Fibroblast of peridontal ligament (primary cell): ENCODE data around the gene PARP11.

Experiments used
- DNase-seq: peaks from one replicate; pipeline ENCODE4 v3.0.0-alpha.2; 2010; ENCODE audit errors: extremely low read depth

Gene PARP11

DNA sequence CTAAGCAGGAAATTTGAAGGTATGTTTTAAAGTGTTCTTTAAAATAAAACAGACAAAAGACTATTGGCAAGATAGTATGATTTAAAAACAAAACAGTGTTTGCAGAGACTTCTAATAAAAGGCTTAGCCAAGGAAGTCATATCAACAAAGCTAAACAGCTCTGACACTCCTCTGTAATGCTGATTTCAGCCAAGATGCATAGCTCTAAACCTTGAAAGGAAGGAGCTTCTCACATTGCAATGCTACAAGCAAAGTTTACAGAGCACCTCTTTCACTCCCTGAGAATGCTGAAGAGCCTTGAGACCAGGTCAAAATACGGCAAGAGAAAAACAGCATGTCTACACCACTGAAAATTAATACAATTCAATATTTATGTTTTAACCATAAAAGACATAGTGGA lies 51.8 kb downstream of the PARP11 start:
- DNase-seq, result no peak

DNA sequence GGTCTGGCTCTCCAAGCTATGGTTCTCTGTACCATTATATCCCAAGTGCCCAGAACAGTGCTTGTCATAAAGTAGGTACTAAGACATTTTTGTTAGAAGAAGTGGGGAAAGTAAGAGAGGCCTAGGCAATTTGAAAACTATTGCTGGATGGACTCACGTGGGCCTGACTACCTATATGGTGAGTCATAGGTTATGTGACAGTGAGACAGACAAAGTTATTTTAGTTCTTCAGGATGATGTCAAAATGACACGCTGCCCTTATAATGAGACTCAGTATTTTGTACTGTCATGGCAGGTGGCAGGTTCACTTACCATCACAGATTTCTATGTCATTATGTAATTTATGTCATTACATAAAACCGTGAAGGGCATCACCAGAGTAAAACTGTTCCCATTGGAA lies 53.1 kb downstream of the PARP11 start:
- peak; percentile 14 for DNase-seq

DNA sequence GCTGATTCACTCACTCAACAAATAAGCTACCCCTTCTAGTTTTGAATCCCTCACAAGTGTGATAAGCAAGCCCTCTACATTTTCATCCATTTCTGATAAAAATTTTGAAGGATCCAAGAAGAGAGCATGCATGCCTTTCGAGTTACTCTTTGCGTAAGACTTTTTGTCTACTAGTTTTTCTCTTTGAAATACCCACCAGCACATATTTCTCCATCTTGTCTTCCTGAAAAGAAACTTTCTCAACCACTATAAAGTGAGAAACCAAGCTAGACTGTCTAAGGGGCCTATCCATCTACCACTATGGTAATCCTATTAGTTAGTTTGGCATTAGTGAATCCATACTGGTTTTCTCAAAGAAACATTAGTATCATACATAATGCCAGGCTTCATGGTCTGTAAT lies 56.9 kb downstream of the PARP11 start:
- DNase-seq, result no peak

DNA sequence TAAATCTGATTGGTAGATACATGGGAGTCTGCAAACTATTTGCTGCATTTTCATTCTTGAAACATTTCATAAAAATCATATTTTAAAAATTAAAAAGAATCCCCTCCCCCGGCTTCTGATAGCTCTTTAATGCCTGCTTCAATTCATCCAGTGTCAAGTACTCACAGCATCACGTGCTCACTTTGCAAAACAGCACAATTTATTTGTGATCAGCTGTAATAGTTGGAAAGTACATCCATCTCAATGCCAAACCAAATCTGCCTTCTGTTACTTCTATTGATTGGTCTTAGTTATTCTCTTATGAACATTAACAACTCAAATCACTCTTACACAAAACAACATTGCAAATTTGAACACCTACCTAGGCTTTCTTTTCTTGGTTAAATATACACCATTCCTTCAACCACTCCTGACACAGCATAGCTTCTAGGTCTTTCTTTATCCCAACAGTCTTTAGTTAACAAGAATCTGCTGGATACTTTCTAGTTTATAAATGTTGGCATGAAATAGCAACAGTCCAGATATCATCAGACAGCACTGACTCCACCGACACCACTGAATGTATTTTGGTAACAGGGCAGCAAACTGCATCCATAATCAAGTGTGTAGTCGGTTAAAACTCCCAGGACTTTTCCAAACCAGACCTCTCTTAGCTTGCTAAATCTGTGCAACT lies 58.0 kb downstream of the PARP11 start:
- no peak for DNase-seq

DNA sequence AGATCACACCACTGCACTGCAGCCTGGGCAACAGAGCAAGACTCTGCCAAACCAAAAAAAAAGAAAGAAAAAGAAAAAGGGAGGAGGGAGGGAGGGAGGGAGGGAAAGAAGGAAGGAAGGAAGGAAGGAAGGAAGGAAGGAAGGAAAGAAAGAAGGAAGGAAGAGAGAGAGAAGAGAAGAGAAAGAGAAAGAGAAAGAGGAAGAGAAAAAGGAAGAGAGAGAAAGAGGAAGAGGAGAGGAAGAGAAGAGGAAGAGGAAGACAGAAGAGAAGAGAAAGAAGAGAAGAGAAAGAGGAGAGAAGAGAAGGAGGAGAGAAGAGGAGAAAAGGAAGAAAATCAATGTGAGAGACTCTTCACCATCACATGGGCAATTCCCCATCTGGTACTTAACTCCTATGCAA lies 62.7 kb downstream of the PARP11 start:
- DNase-seq, result no peak

DNA sequence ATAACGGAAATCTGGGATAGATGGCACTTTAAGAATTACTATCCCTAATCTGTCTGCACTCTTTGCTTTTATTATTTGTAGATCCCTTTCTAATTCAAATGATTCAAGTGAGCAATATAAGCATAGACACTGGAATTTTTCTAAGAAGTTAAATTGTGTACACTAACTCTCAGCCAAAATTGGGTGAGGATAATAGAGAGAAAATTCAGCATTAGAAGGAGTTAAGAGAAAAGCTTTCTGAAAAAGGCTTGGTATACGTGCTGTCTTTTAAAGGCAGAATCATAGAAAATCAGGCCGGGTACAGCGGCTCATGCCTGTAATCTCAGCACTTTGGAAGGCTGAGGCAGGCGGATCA lies 63.2 kb downstream of the PARP11 start:
- no peak for DNase-seq

DNA sequence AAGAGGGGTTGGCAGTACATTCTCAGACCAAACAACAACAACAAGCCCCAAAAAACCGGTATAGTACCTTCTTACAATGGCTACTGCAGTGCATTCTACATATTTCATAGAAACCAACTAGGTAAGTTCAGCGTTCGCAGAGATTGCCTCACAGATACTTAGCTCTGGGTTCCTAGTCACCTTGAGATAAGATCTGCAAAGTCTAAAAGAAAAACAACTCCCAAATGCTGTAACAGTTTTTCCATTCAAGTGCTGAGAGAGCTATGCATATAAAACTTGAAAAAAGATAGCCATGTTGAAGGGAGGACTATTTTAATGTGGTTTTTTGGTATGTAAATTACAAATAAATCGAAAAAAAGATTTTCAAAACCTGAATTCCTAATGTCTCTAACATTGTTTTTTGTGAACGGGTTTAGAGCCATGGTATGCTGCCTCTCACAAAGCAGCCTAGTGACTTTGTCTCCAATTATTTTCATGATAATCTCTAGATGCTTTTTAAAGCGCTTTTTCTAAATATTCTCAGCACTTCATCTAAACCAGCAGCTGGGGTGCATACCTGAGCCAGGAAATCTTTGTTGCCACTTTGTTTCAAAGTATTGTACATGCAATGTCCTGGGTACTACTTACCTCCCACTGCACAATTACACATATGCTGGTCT lies 63.7 kb downstream of the PARP11 start:
- no peak for DNase-seq

DNA sequence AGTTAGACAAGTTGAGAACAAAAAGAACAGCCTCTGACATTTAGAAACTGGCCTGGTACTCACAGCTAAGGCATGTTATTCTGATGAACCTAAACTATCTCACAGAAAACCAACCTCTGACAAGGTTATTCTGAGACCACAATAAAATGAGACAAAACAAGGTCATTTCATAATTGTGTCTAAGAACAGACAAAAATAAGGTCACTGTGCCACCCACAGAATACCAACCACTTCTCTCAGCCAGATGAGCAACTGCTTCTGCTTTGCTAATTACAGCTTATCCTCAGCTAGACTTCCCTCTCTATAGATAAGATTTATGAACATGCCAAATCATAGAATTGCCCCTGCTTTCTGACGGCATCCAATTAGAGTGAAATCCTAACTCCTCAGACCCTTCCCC lies 68.1 kb downstream of the PARP11 start:
- no peak for DNase-seq

DNA sequence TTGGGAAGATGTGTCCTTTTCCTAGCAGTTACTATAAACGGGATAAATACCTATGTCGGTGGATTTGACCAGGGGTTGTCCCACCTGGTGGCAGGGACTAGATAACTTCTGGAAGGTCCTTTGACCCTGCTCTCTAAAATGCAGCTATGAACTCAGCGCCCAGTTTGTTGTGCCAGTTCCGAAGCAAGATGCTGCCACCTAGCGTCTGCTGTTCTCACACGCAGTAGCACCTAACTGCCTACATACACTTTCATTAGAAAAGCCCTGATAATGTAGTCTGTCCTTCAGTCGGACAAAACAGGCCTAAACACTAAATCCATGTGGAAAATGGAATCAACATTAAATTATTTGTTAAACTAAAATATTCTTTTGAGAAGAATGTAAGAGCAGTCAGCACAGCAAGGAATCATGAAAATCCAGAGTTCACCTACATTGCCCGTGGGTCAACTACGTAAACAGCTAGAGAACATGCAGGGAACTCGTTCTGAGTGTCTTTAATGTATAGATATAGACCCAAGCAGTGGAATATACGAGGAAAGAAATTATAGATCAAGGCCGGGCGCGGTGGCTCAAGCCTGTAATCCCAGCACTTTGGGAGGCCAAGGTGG lies 69.2 kb downstream of the PARP11 start:
- peak; percentile 80 for DNase-seq

DNA sequence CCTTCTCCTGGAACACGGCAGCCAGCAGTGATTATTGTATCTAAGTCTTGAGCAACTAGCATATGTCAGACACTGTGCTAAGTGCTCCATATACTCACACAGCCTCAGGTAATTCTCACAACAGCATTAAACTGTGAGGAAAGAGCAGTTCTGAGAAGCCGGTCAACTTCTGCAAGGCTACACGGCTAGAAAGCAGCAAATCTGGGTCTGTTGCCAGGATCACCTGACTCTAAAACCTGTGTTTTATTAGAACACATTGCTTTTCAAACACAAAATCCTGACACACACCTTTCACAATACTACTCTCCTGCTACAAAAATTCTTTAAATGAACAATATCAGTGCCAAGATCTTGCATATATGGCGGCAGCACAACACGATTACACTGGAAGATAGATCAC lies 70.5 kb downstream of the PARP11 start:
- DNase-seq, result peak; percentile 5

DNA sequence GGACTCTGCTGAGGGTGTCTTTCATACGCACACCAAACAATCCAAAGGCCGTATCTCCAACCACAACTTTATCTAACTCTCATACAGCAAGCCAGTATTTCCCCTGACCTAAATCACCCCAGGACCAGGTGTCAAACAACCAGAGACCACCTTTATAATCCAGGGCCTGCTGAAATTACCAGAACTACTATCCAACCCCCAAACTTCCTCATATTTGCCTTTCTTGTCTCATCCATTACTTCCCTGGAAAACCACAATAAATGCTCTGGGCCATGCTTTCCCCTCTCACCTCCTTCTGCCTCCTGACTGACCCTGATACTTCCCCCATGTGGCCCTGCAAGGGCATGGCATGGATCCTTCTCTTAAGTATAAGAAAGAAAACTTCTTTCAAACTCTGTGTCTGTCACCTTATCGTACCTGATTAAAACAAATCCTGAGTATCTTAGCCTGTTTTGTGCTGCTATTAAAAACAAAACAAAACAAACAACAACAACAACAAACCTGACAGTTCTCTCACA lies 75.6 kb downstream of the PARP11 start:
- no peak for DNase-seq

DNA sequence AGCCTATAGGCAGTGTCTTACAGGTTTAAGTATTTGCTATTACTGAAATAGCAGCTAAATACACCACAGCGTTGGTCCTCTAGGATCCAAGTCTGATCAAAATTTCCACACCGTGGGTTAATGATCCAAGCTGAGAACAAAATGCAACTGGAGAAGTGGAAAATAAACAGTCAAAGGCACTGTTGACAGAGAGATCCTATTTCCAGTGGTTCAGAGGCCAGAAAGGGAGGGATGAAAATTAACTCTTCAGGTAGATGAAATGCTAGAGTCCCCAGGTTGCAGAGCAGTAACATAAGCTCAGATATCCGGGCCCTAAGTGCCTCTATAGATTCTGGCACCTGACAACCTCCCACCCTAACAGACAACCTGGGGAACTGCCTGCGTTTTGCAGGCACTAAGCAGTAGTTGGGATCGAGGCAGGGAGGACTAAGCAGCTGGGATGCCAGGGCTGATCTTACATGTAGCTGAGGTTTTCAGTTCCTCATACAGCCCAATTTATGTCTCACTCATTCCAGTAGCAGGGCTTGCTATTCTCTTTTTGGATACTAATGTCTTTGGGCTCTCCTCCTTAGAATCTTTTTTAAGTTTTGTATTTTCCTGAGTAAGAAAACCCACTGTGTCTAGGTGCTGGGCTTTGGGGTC lies 77.6 kb downstream of the PARP11 start:
- no peak for DNase-seq

DNA sequence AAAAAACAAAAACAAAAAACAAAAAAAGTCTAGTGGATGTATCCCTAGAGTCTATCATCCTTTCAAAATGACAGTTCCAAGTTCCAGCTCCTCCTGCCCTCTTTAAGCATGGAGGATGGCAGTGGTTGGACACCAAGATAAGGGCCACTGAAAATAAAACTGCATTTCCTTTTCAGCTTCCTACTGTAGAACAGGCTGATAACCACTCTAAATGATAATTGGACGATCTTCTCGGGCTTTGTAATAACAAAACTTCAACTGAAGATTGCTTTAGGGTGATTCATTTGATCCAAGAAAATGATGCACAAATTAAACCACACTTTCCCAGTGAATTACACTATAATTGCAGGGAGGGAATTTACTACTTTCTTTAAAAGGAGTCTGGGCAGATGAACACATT lies 78.1 kb downstream of the PARP11 start:
- peak; percentile 21 for DNase-seq

DNA sequence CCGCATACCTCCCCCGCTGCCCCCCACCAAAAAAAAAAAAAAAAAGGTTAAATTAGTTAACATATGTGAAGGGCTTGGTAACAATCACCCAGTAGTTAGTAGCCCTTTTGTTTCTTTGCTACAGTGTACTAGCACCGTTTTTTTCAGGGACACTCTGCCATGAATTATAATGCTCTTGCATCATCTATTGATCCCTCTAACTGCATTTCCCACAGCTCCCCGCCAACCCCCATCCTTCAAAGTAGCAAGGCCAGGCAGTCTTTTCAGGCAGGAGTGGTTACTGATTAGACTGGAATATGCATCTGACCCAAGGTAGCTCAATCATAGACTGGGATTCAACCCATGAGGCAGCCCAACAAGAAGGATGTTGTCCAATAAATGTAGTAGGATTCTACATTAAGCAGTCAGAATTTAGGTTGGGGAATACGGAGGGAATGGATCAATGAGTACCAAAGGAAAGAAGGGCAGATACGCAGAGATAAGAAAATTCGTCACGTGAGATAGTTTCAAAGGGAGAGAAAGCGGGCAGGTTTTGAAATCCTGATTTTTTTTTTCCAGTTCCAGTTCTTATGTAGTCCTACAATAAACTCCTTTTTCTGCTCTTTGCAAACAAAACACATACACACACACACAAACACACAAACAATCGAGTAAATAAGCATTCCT lies 80.4 kb downstream of the PARP11 start:
- DNase-seq, result no peak

DNA sequence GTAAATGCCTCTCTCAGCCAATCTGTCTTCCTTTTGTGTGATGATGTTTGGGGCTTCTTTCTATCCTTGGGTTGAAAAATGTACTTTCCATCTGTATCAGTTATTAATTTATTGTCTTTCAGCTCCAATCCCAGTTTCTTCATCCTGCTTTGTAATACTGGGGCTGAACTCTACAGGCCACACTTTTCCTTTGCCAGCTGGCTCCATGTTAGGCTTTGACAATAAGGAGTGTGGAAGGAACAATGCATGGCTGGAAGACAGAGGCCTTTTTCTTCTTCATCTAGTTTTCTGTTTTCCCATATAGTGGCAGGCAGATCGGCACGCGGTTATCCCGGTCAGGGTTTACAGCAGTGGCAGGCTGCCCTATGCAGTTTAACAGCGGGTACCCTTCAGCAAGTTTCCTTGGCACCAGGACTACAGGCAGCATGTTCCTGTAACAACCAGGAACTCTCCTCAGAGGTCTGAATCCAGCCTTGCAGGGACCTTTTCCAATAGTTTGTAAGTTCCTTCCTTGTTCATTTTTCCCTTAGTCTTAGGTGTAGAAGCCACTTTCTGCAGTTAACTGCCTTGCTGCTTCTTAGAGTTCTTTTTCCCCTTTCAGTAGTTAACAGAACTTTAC lies 81.8 kb downstream of the PARP11 start:
- no peak for DNase-seq

DNA sequence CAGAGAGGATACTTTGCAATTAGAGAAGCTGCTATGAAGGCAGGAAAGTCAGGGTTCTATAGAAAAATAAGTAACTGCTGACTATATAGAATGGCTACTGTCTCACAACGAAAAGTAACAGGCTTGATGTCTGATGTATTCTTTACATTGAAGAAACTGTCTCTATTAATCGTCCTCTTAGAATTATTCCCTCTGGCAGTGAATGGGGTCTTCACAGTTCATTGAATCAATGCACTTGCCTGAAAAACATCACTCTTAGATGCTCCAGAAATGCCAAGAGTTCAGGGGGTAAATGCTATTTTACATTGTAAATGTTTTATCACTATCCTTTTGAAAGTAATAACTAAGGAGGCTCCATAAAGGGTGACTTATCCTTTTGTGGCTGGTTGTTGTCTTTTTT lies 82.6 kb downstream of the PARP11 start:
- no peak for DNase-seq

DNA sequence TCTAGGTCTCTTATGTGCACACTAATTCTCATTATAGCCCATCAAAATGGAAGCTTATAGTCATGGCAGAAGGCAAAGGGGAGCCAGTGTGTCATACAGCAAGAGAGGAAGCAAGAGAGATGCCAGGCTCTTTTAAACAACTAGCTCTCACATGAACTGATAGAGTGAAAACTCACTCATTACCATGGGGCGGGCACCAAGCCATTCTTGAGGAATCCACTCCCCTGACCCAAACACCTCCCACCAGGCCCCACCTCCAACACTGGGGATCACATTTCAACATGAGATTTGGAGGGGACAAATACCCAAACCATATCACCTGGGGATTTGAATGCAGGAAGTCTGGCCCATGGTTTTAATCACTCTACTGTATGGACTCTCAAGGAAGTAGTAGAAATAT lies 83.4 kb downstream of the PARP11 start:
- DNase-seq, result no peak

DNA sequence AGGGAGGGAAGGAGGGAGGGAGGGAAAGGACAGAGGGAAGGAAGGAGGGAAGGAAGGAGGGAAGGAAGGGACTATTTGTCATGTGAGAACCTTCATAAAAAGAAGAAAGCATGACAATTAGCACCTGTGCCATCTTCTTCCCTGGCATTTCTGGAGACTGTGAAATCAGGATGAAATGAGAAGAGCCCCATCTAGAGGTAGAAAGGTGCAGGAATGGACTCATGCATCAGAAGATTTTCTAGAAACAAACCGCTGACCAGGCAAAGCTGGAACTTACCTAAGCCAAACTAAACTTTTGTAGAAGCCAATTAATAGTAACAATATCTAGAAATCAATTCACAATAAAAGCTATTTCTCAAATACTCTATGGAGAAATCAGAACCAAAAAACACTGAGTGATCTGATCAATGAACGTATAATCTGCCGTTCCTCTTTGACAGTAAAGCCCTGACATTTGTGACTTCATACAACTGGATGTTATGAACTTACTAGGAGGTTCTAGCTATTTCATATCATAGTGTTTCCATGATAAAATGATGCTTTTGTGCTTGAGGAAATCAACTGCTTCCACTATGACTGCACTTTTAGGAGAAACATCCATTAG lies 95.9 kb downstream of the PARP11 start:
- peak; percentile 69 for DNase-seq

DNA sequence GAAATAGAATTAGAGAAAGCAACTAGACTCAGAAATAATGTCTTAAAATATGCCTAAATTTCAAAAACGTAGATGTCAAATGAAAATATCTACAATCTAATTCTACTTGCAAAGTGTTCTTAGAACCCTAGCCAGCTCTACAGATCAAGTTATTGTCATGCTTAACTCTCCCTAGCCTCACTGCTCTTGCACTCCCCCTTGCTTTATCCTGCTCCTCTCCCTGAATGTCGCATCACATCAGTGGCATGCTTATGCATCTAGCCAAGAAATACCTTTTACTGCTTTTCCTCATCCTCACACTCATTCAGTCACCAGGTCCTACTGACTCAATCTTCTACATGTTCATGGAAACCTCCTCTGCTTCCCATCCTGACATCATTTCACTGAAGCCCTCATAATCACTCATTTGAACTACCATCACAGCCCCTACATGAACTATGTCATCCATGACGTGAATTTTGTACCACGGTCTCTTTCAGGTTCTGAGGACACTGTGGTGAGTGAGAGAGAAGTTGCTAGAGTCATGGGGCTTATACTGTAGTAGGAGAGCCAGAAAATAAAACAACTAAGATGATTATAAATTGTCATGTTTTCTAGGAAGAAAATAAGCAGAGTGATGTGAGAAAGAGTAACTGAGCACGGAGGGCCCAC lies 97.7 kb downstream of the PARP11 start:
- DNase-seq, result no peak

DNA sequence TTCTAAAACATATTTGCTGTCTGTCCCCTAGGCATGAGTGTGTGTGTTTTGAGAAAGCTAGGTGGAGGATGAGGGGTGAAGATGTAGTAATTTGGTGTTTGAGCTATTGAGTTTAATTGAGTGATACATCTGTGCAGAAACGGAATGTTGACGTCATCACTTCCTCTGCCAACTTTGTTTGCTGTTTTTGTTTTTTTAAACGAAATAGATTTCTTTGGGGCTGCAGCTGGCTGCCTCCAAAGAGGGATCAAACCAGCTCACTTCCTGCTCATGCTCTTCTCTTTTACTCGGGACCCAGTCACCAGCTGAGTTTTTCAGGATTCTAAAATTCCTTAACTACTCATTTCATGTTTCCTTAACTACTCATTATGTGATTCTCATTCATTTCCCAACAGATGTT lies 100.8 kb downstream of the PARP11 start:
- peak; percentile 7 for DNase-seq

DNA sequence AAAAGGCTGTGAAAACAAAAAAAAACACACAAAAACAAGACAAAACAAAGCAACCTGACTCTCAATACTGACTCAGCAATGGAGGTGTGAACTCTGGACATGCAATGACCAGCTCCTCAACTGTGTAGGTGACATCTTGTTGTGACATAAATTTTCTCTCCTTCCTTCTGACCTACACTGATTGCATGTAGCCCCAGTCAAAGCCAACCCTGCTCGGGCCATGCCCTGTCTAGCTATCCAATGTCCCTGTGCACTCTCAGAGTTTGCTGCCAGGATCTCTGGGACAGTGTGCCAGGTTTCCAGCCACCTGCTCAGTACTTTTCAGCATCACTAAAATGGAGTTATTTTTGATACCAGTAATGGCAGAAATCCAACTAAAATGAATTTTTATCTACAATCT lies 101.3 kb downstream of the PARP11 start:
- DNase-seq, result no peak
